ENCODE data around the gene DNAH7. TPM values are rescaled to one million over a fixed set of nuclear protein-coding genes. Genes with fewer than 3 reads are reported as not detected.

Gene DNAH7
- total and polyA plus RNA-seq, 7 donors = 0.04 to 0.29 (median 0.10) TPM; not detected in 1

GRCh38 chr2:195984923-195985726 lies 83.5 kb downstream of the DNAH7 start:
- intact Hi-C loops (cut with DNase I) = no loop called here

GRCh38 chr2:195967336-195967735 lies 101.3 kb downstream of the DNAH7 start:
- no peaks in the 10 kb centered on the region for H3K9me3 ChIP-seq
- intact Hi-C loops (cut with DNase I) = no loop called here
- no peaks in the 10 kb centered on the region for H3K36me3 ChIP-seq (ENCODE audit: insufficient read depth in 1 of 2, low read depth in 1 of 2)
- WGBS, 3 donors = 62 to 71% (median 70%) methylated on average over 2 of the region's 2 CpGs
- DNase-seq (no peak), ATAC-seq (no peak)
- no peaks in the 10 kb centered on the region for H3K27me3 ChIP-seq (ENCODE audit: insufficient read depth in 3 of 3, low read length in 2 of 3)
- no peak overlapping the region for H3K4me3 ChIP-seq
- no peak overlapping the region for H3K27ac ChIP-seq
- TF ChIP-seq, protein P1, sequence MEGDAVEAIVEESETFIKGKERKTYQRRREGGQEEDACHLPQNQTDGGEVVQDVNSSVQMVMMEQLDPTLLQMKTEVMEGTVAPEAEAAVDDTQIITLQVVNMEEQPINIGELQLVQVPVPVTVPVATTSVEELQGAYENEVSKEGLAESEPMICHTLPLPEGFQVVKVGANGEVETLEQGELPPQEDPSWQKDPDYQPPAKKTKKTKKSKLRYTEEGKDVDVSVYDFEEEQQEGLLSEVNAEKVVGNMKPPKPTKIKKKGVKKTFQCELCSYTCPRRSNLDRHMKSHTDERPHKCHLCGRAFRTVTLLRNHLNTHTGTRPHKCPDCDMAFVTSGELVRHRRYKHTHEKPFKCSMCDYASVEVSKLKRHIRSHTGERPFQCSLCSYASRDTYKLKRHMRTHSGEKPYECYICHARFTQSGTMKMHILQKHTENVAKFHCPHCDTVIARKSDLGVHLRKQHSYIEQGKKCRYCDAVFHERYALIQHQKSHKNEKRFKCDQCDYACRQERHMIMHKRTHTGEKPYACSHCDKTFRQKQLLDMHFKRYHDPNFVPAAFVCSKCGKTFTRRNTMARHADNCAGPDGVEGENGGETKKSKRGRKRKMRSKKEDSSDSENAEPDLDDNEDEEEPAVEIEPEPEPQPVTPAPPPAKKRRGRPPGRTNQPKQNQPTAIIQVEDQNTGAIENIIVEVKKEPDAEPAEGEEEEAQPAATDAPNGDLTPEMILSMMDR (IDR thresholded peaks at IDR 0.05) = no peak
- no peaks in the 10 kb centered on the region for H3K4me1 ChIP-seq

More at GRCh38 chr2:195984923-195985726, 83.5 kb downstream of the DNAH7 start:
- no peaks in the 10 kb centered on the region for H3K4me1 ChIP-seq
- ATAC-seq = no peak
- H3K27ac ChIP-seq = no peak overlapping the region
- no peak overlapping the region for H3K4me3 ChIP-seq
- H3K9me3 ChIP-seq = no peaks in the 10 kb centered on the region
- no peak for DNase-seq
- no peaks in the 10 kb centered on the region for H3K27me3 ChIP-seq (ENCODE audit: insufficient read depth in 3 of 3, low read length in 2 of 3)
- WGBS, 3 donors = 21 to 36% (median 30%) methylated on average over 2 of the region's 2 CpGs
- H3K36me3 ChIP-seq (ENCODE audit: insufficient read depth in 1 of 2, low read depth in 1 of 2) = no peaks in the 10 kb centered on the region
- TF ChIP-seq, protein P1 (IDR thresholded peaks at IDR 0.05) = no peak

- H3K27ac ChIP-seq = no peak overlapping the region
- H3K4me3 ChIP-seq = no peak overlapping the region
- H3K4me1 ChIP-seq = no peaks in the 10 kb centered on the region
- no peaks in the 10 kb centered on the region for H3K9me3 ChIP-seq
- ATAC-seq (no peak), DNase-seq (no peak)
- TF ChIP-seq, protein P1 (IDR thresholded peaks at IDR 0.05) = no peak
- no peaks in the 10 kb centered on the region for H3K36me3 ChIP-seq (ENCODE audit: insufficient read depth in 1 of 2, low read depth in 1 of 2)
- intact Hi-C loops (cut with DNase I) = no loop called here
- WGBS, 3 donors = 82 to 87% (median 84%) methylated on average over 5 of the region's 5 CpGs
- no peaks in the 10 kb centered on the region for H3K27me3 ChIP-seq (ENCODE audit: insufficient read depth in 3 of 3, low read length in 2 of 3)
These were observed 106.8 kb downstream of the DNAH7 start for GRCh38 chr2:195961873-195962272.

- Histone ChIP-seq H3K27ac (no peak overlapping the region), H3K9me3 (peaks cover 3% of the 10 kb centered on the region), H3K27me3 (ENCODE audit: insufficient read depth in 3 of 3, low read length in 2 of 3) (no peaks in the 10 kb centered on the region), H3K36me3 (ENCODE audit: insufficient read depth in 1 of 2, low read depth in 1 of 2) (no peaks in the 10 kb centered on the region), H3K4me1 (no peaks in the 10 kb centered on the region), H3K4me3 (no peak overlapping the region)
- ATAC-seq (no peak), DNase-seq (no peak)
- TF ChIP-seq, protein P1 (IDR thresholded peaks at IDR 0.05) = no peak
- intact Hi-C loops (cut with DNase I) = no loop called here
- WGBS, 3 donors = 74 to 89% (median 82%) methylated on average over 2 of the region's 2 CpGs
These were observed 109.3 kb downstream of the DNAH7 start for GRCh38 chr2:195959341-195959740.

Measured in psoas muscle (tissue), 8 donors.